ENCODE measurements around the gene MAGI2.

The MAGI2 gene

GRCh38 chr7:78642751-78643150 lies 810.7 kb downstream of the MAGI2 start:
- no peak for DNase-seq (ENCODE audit: low read depth, low spot score)

GRCh38 chr7:78638364-78638763 lies 815.1 kb downstream of the MAGI2 start:
- no peak for DNase-seq (ENCODE audit: low read depth, low spot score)

DNA sequence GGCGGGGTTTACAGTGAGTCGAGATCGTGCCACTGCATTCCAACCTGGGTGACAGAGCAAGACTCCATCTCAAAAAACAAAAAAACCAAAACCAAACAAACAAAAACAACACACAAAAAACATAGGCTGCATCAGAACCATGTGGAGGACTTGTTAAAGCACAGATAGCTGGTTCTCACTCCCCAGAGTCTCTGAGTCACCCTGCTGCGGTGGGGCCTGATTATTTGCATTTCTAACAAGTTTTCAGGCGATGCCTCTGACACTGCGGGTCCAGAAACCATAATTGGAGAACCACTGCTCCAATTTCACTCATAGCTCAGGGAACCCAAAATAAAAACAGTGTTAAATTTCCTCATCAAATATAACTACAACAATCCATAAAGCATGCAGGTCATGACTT lies 816.7 kb downstream of the MAGI2 start:
- DNase-seq (ENCODE audit: low read depth, low spot score) = no peak

GRCh38 chr7:78635026-78635793 lies 818.3 kb downstream of the MAGI2 start:
- no peak for DNase-seq (ENCODE audit: low read depth, low spot score)

- DNase-seq (ENCODE audit: low read depth, low spot score) = peak; percentile 3
Observed at GRCh38 chr7:78634093-78634492, 819.4 kb downstream of the MAGI2 start.

DNA sequence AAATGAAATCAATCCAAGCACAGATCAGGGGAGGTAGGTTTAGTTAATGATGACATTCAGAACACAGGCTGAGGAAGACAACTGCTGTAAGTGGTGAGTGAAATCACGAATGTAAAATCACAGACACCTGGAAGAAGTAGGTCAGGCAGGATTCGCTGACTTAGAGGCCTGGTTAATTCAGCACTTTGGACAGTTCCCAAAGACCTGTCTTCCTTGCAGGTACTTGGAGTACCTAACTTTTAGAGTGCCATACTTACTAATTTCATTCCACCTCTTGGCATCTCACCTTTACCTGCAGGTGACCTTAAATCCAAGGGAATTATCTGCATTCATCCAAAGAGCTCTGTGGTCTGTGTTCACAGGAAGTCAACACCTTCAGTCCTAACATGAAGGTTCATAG lies 832.5 kb downstream of the MAGI2 start:
- peak; percentile 14 for DNase-seq (ENCODE audit: low read depth, low spot score)

GRCh38 chr7:78616539-78616938 lies 836.9 kb downstream of the MAGI2 start:
- DNase-seq (ENCODE audit: low read depth, low spot score) = no peak

- DNase-seq (ENCODE audit: low read depth, low spot score) = no peak
Observed at GRCh38 chr7:78609281-78609680, 844.2 kb downstream of the MAGI2 start.

DNA sequence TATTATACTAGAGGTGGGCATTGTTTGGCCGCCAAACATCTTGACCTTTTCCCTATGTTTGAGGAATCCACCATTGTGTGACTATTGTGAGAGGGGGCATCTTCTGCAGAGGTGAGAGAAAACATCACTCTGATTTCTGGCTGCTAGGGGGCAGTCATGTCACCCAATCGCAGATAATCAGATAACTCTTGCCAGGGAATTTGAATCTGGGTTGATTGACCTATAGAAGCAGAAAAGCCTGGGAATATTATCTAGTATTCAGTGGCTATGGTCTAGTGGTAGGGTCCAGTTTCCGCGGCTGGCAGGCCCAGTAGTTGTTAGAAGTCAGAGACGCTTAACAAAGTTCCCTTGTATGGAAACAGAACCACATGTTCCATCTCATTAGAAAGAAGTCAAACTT lies 846.4 kb downstream of the MAGI2 start:
- peak; percentile 23 for DNase-seq (ENCODE audit: low read depth, low spot score)

DNA sequence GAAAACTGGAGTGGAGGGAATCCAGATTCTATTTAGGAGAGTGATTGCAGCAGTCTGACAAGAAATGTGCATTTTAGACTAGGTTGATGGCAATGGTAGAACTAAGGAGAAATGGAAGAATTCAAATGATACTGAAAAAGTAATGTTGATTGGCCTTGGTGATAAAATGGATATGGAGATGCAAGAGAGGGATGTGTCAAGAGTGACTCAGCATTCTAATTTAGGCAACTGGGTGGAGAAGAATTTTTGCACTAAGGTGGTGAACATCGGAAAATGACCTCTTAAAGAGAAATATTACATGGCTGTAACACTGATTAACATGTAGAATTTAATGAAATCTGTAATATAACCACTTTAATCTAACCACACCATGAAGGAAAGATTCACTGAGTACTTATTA lies 848.3 kb downstream of the MAGI2 start:
- DNase-seq (ENCODE audit: low read depth, low spot score) = no peak

DNA sequence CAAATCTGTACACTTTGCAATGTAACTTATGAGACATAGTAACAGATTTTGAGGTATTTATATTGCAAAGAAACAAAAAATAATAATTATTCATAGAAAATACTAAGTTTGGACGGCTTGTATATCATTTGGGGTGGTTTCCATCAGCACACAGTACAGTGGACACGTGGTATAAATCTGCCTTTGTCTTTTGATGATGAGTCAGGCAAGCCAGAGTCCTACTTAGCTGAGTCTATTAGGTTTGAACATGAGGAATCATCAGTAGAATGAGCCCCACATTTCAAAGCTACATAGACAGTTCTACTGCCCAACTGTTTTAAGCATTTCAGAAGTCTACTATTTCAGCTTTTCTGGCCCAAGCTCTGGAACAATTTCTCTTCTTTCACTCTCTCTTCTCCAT lies 851.7 kb downstream of the MAGI2 start:
- DNase-seq (ENCODE audit: low read depth, low spot score) = no peak

GRCh38 chr7:78594156-78594555 lies 859.3 kb downstream of the MAGI2 start:
- DNase-seq (ENCODE audit: low read depth, low spot score) = no peak

- no peak for DNase-seq (ENCODE audit: low read depth, low spot score)
Observed at GRCh38 chr7:78588393-78588792, 865.1 kb downstream of the MAGI2 start.

- no peak for DNase-seq (ENCODE audit: low read depth, low spot score)
Observed at GRCh38 chr7:78587443-78588044, 865.9 kb downstream of the MAGI2 start.

GRCh38 chr7:78585980-78586379 lies 867.5 kb downstream of the MAGI2 start:
- no peak for DNase-seq (ENCODE audit: low read depth, low spot score)

GRCh38 chr7:78578686-78579085 lies 874.8 kb downstream of the MAGI2 start:
- DNase-seq (ENCODE audit: low read depth, low spot score) = peak; percentile 79

DNA sequence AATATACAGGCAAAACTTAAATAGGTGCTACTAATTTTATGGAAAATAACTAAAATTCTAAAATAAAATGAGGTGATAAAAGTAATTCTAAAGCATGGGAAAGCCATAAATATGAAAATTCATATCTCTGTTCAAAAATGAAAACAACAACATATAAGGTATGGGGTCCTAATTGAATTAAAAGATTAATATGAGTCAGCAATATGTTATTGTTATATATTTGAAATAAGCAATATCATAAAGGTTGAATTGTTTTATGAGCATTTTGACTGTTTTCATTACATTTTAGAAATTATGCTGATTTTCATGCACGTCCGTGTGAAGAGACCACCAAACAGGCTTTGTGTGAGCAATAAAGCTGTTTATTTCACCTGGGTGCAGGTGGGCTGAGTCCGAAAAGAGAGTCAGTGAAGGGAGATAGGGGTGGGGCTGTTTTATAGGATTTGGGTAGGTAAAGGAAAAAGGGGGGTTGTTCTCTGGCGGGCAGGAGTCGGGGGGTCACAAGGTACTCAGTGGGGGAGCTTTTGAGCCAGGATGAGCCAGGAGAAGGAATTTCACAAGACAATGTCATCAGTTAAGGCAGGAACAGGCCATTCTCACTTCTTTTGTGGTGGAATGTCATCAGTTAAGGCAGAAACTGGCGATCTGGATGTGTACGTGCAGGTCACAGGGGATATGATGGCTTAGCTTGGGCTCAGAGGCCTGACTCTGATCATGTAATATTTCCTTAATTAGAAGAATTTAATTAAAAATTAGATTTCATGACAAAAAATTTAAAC lies 876.1 kb downstream of the MAGI2 start:
- DNase-seq (ENCODE audit: low read depth, low spot score) = peak; percentile 28

DNA sequence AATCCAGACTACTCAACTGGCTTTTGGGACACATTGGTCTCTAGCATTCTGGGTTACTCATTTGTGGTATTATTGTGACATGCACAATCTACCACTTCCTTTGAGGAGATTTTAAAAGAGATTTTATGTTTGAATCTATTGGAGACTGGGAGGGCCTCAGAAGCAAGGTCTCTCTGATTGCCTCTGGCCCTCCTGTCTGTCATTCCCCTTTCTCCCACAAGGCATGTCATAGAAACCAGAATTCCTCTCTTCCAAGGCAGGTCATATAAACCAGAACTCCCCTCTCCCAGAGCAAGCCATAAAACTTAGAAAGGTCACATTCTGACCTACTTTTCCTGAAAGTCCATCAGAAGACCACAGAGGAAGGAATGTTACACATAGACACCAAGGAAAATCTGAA lies 877.2 kb downstream of the MAGI2 start:
- DNase-seq (ENCODE audit: low read depth, low spot score) = peak; percentile 81

DNA sequence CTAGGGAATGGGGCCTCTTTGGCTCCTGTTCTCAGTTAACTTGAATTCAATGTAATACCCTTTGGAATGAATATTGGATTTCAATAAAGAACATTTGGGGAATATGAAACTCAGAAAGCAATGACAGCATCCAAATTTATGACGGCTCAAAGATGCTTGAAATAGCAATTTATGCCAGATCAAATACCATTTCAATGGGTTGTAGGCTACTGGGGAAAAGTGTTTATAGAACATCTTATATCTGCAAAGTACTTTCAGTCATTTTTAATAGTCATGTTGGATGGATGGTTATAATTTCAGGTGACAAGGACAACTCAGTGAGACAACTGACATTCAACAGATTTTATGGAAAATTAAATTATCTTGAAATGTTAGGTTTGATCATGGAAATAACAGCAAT lies 882.2 kb downstream of the MAGI2 start:
- DNase-seq (ENCODE audit: low read depth, low spot score) = no peak

DNA sequence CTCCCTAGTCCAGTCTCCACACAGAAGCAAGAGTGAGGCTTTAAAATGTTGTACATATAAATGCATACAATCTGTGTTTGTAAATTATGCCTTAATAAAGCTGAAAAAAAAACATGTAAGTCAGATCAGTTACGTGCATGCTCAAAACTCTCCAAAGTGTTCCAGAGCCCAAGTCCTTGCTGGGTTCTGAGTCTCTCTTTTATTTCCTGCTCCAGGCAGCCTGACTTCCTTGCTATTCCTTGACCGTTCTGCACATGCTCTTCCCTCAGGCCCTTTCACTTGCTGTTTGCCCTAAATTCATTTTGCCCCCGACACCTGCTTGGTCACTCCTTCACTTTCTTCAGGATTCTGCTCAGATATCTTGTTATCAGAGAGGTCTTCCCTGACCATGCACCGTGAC lies 884.8 kb downstream of the MAGI2 start:
- no peak for DNase-seq (ENCODE audit: low read depth, low spot score)

- DNase-seq (ENCODE audit: low read depth, low spot score) = no peak
Observed at GRCh38 chr7:78567836-78568235, 885.6 kb downstream of the MAGI2 start.

DNA sequence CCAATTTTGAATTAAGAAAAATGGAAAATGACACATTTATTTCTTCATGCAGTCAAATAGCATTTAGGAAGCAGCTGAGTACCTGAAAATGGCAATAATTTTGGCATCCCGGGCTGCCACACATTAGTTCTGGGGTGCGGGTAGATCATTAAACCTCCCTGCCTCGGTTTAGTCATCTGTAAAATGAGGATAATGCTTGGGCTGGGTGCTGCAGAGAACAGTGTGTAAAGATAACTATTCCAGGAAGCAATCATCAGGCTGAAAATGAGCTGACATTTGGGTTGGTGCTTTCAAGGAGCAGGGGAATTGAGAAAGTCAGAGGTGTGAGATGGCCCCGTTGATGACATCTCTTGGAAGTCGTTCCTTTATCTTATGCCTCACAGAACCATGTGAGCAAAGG lies 887.7 kb downstream of the MAGI2 start:
- no peak for DNase-seq (ENCODE audit: low read depth, low spot score)

DNA sequence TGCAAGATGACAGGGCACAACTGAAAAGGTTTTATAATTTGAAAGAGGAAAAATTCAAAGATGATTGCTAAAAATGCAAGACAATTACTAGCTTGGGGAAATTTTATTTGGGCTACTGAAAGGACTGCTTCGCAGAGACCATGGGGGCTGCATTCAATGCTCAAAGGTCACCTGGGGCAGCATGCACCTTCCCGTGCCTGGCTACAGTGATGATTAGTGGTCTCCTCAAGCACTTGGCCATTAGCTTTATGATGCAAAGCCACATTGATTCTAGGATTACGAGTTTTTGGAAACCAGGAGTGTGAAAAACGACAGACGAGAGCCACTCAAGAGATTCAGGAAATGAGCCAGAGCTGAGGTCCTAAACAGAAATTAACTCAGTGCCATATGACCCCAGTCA lies 890.3 kb downstream of the MAGI2 start:
- DNase-seq (ENCODE audit: low read depth, low spot score) = no peak
